ENCODE data around the gene RGS11. TPM values are rescaled to one million over a fixed set of nuclear protein-coding genes. Genes with fewer than 3 reads are reported as not detected.
"Not testable (repeated sequence)": the region's sequence is repeated elsewhere in the genome, so short reads cannot be mapped to it uniquely, and the experiment has no call there.

RGS11 gene
- total RNA-seq, 4 donors from 2014 or later, result 20.8 to 59.0 (median 29.7) TPM

GRCh38 chr16:260326-260725 lies 15.4 kb downstream of the RGS11 start:
- H3K36me3 ChIP-seq, result peaks cover 0 to 92% (median 13%) of the 10 kb centered on the region in 3 donors

GRCh38 chr16:259814-260253 lies 15.9 kb downstream of the RGS11 start:
- TF ChIP-seq POLR2A (IDR thresholded peaks at IDR 0.05) (no peak), CTCF (IDR thresholded peaks at IDR 0.05) (no peak), EP300 (IDR thresholded peaks at IDR 0.05) (no peak)
- H3K27me3 ChIP-seq, result no peaks in the 10 kb centered on the region
- no peak overlapping the region for H3K27ac ChIP-seq
- H3K4me3 ChIP-seq, result no peak overlapping the region
- no peaks in the 10 kb centered on the region for H3K4me1 ChIP-seq
- peaks cover 0 to 92% (median 13%) of the 10 kb centered on the region in 3 donors for H3K36me3 ChIP-seq
- DNase-seq (ENCODE audit: low spot score in 2 of 2), result no peak
- WGBS, 2 donors, result 92% methylated on average over 10 of the region's 13 CpGs
- H3K9me3 ChIP-seq, result no peaks in the 10 kb centered on the region

More at GRCh38 chr16:260326-260725, 15.4 kb downstream of the RGS11 start:
- H3K4me1 ChIP-seq, result peaks cover 0 to 2% (median 0%) of the 10 kb centered on the region in 4 donors
- TF ChIP-seq POLR2A (IDR thresholded peaks at IDR 0.05) (no peak), EP300 (IDR thresholded peaks at IDR 0.05) (no peak), CTCF (IDR thresholded peaks at IDR 0.05) (no peak)
- H3K27ac ChIP-seq, result no peak overlapping the region
- WGBS, 2 donors, result 92% methylated on average over 13 to 19 of the region's 19 CpGs
- no peak for DNase-seq (ENCODE audit: low spot score in 2 of 2)
- H3K9me3 ChIP-seq, result no peaks in the 10 kb centered on the region
- H3K27me3 ChIP-seq, result no peaks in the 10 kb centered on the region
- H3K4me3 ChIP-seq, result no peak overlapping the region

- H3K4me3 ChIP-seq, result no peak overlapping the region
- H3K4me1 ChIP-seq, result no peaks in the 10 kb centered on the region
- no peak for DNase-seq (ENCODE audit: low spot score in 2 of 2)
- 77 to 83% methylated on average over 10 of the region's 10 CpGs for WGBS, 2 donors
- H3K9me3 ChIP-seq, result no peaks in the 10 kb centered on the region
- no peak overlapping the region for H3K27ac ChIP-seq
- TF ChIP-seq POLR2A (IDR thresholded peaks at IDR 0.05) (no peak), CTCF (IDR thresholded peaks at IDR 0.05) (no peak), EP300 (IDR thresholded peaks at IDR 0.05) (no peak)
- no peaks in the 10 kb centered on the region for H3K27me3 ChIP-seq
- H3K36me3 ChIP-seq, result peaks cover 0 to 92% (median 13%) of the 10 kb centered on the region in 3 donors
Measured at GRCh38 chr16:259226-259625, 16.5 kb downstream of the RGS11 start.

GRCh38 chr16:258091-258490 lies 17.7 kb downstream of the RGS11 start:
- not testable (repeated sequence) for H3K9me3 ChIP-seq; H3K4me1 ChIP-seq; H3K4me3 ChIP-seq; DNase-seq (ENCODE audit: low spot score in 2 of 2); H3K27me3 ChIP-seq; H3K27ac ChIP-seq
- 91 to 94% methylated on average over 13 of the region's 13 CpGs for WGBS, 2 donors
- H3K36me3 ChIP-seq, result peaks cover 0 to 91% (median 9%) of the 10 kb centered on the region in 3 donors

GRCh38 chr16:255183-255582 lies 20.6 kb downstream of the RGS11 start:
- Histone ChIP-seq H3K27me3 (no peaks in the 10 kb centered on the region), H3K36me3 (peaks cover 3 to 85% (median 4%) of the 10 kb centered on the region in 3 donors), H3K9me3 (no peaks in the 10 kb centered on the region), H3K4me3 (no peak overlapping the region), H3K4me1 (no peaks in the 10 kb centered on the region), H3K27ac (no peak overlapping the region)
- 95% methylated on average over 6 of the region's 6 CpGs for WGBS, 2 donors
- TF ChIP-seq EP300 (IDR thresholded peaks at IDR 0.05), result no peak
- no peak for TF ChIP-seq CTCF (IDR thresholded peaks at IDR 0.05)
- no peak for TF ChIP-seq POLR2A (IDR thresholded peaks at IDR 0.05)
- DNase-seq (ENCODE audit: low spot score in 2 of 2), result no peak

GRCh38 chr16:254461-254860 lies 21.3 kb downstream of the RGS11 start:
- Histone ChIP-seq H3K9me3 (no peaks in the 10 kb centered on the region), H3K4me1 (no peaks in the 10 kb centered on the region), H3K27ac (no peak overlapping the region), H3K27me3 (no peaks in the 10 kb centered on the region), H3K4me3 (no peak overlapping the region), H3K36me3 (peaks cover 3 to 85% (median 8%) of the 10 kb centered on the region in 3 donors)
- DNase-seq (ENCODE audit: low spot score in 2 of 2), result no peak
- no peak for TF ChIP-seq CTCF (IDR thresholded peaks at IDR 0.05)
- TF ChIP-seq POLR2A (IDR thresholded peaks at IDR 0.05), result no peak
- no peak for TF ChIP-seq EP300 (IDR thresholded peaks at IDR 0.05)
- WGBS, 2 donors, result 96 to 97% methylated on average over 25 of the region's 25 CpGs
